ENCODE measurements around the gene ALPI.

The ALPI gene

GRCh38 chr2:232466221-232466620 is 10.3 kb downstream of the ALPI start:
- Histone ChIP-seq H3K4me1 (ENCODE audit: insufficient read depth, low read length) (no peaks in the 10 kb centered on the region), H3K27me3 (ENCODE audit: insufficient read depth, low read length) (peaks cover 8% of the 10 kb centered on the region), H3K36me3 (ENCODE audit: insufficient read depth, low read length) (no peaks in the 10 kb centered on the region), H3K9me3 (ENCODE audit: low read length) (no peaks in the 10 kb centered on the region), H3K4me3 (ENCODE audit: low read length) (no peak overlapping the region), H2AFZ (ENCODE audit: low read depth, low read length) (no peak overlapping the region)

GRCh38 chr2:232473467-232473890 is 17.5 kb downstream of the ALPI start:
- Histone ChIP-seq H3K4me1 (ENCODE audit: insufficient read depth, low read length) (no peaks in the 10 kb centered on the region), H2AFZ (ENCODE audit: low read depth, low read length) (no peak overlapping the region), H3K36me3 (ENCODE audit: insufficient read depth, low read length) (no peaks in the 10 kb centered on the region), H3K9me3 (ENCODE audit: low read length) (no peaks in the 10 kb centered on the region), H3K4me3 (ENCODE audit: low read length) (no peak overlapping the region), H3K27me3 (ENCODE audit: insufficient read depth, low read length) (peaks cover 31% of the 10 kb centered on the region)

- H3K27me3 ChIP-seq (ENCODE audit: insufficient read depth, low read length): peaks cover 43% of the 10 kb centered on the region
- H2AFZ ChIP-seq (ENCODE audit: low read depth, low read length): no peak overlapping the region
- H3K36me3 ChIP-seq (ENCODE audit: insufficient read depth, low read length): no peaks in the 10 kb centered on the region
- no peaks in the 10 kb centered on the region for H3K9me3 ChIP-seq (ENCODE audit: low read length)
- no peak overlapping the region for H3K4me3 ChIP-seq (ENCODE audit: low read length)
- H3K4me1 ChIP-seq (ENCODE audit: insufficient read depth, low read length): no peaks in the 10 kb centered on the region
Measured at GRCh38 chr2:232476045-232476444, 20.1 kb downstream of the ALPI start.

GRCh38 chr2:232476791-232477190 is 20.8 kb downstream of the ALPI start:
- H3K36me3 ChIP-seq (ENCODE audit: insufficient read depth, low read length): no peaks in the 10 kb centered on the region
- H3K9me3 ChIP-seq (ENCODE audit: low read length): no peaks in the 10 kb centered on the region
- no peak overlapping the region for H2AFZ ChIP-seq (ENCODE audit: low read depth, low read length)
- no peak overlapping the region for H3K4me3 ChIP-seq (ENCODE audit: low read length)
- no peaks in the 10 kb centered on the region for H3K4me1 ChIP-seq (ENCODE audit: insufficient read depth, low read length)
- H3K27me3 ChIP-seq (ENCODE audit: insufficient read depth, low read length): peaks cover 49% of the 10 kb centered on the region

GRCh38 chr2:232477751-232478510 is 22.0 kb downstream of the ALPI start:
- Histone ChIP-seq H3K9me3 (ENCODE audit: low read length) (no peaks in the 10 kb centered on the region), H3K4me1 (ENCODE audit: insufficient read depth, low read length) (no peaks in the 10 kb centered on the region), H2AFZ (ENCODE audit: low read depth, low read length) (no peak overlapping the region), H3K4me3 (ENCODE audit: low read length) (no peak overlapping the region), H3K36me3 (ENCODE audit: insufficient read depth, low read length) (no peaks in the 10 kb centered on the region), H3K27me3 (ENCODE audit: insufficient read depth, low read length) (peaks cover 56% of the 10 kb centered on the region)

- no peak overlapping the region for H3K4me3 ChIP-seq (ENCODE audit: low read length)
- H2AFZ ChIP-seq (ENCODE audit: low read depth, low read length): no peak overlapping the region
- no peaks in the 10 kb centered on the region for H3K36me3 ChIP-seq (ENCODE audit: insufficient read depth, low read length)
- no peaks in the 10 kb centered on the region for H3K9me3 ChIP-seq (ENCODE audit: low read length)
- H3K27me3 ChIP-seq (ENCODE audit: insufficient read depth, low read length): peaks cover 62% of the 10 kb centered on the region
- no peaks in the 10 kb centered on the region for H3K4me1 ChIP-seq (ENCODE audit: insufficient read depth, low read length)
Measured at GRCh38 chr2:232478571-232479340, 22.8 kb downstream of the ALPI start.

- no peaks in the 10 kb centered on the region for H3K36me3 ChIP-seq (ENCODE audit: insufficient read depth, low read length)
- H2AFZ ChIP-seq (ENCODE audit: low read depth, low read length): no peak overlapping the region
- H3K4me3 ChIP-seq (ENCODE audit: low read length): no peak overlapping the region
- H3K27me3 ChIP-seq (ENCODE audit: insufficient read depth, low read length): peaks cover 62% of the 10 kb centered on the region
- H3K9me3 ChIP-seq (ENCODE audit: low read length): no peaks in the 10 kb centered on the region
- no peaks in the 10 kb centered on the region for H3K4me1 ChIP-seq (ENCODE audit: insufficient read depth, low read length)
Measured at GRCh38 chr2:232479341-232480200, 23.6 kb downstream of the ALPI start.

- Histone ChIP-seq H3K4me1 (ENCODE audit: insufficient read depth, low read length) (no peaks in the 10 kb centered on the region), H2AFZ (ENCODE audit: low read depth, low read length) (no peak overlapping the region), H3K4me3 (ENCODE audit: low read length) (no peak overlapping the region), H3K27me3 (ENCODE audit: insufficient read depth, low read length) (peaks cover 66% of the 10 kb centered on the region), H3K36me3 (ENCODE audit: insufficient read depth, low read length) (no peaks in the 10 kb centered on the region), H3K9me3 (ENCODE audit: low read length) (no peaks in the 10 kb centered on the region)
Measured at GRCh38 chr2:232480201-232481190, 24.5 kb downstream of the ALPI start.

GRCh38 chr2:232481322-232482140 is 25.6 kb downstream of the ALPI start:
- Histone ChIP-seq H3K36me3 (ENCODE audit: insufficient read depth, low read length) (no peaks in the 10 kb centered on the region), H2AFZ (ENCODE audit: low read depth, low read length) (no peak overlapping the region), H3K4me1 (ENCODE audit: insufficient read depth, low read length) (no peaks in the 10 kb centered on the region), H3K9me3 (ENCODE audit: low read length) (no peaks in the 10 kb centered on the region), H3K27me3 (ENCODE audit: insufficient read depth, low read length) (peaks cover 76% of the 10 kb centered on the region), H3K4me3 (ENCODE audit: low read length) (no peak overlapping the region)

GRCh38 chr2:232482301-232483238 is 26.6 kb downstream of the ALPI start:
- Histone ChIP-seq H3K4me1 (ENCODE audit: insufficient read depth, low read length) (no peaks in the 10 kb centered on the region), H3K4me3 (ENCODE audit: low read length) (no peak overlapping the region), H3K27me3 (ENCODE audit: insufficient read depth, low read length) (peaks cover 83% of the 10 kb centered on the region), H2AFZ (ENCODE audit: low read depth, low read length) (no peak overlapping the region), H3K36me3 (ENCODE audit: insufficient read depth, low read length) (no peaks in the 10 kb centered on the region), H3K9me3 (ENCODE audit: low read length) (no peaks in the 10 kb centered on the region)
